WERI-Rb-1 (cell line): ENCODE results near the gene RALBP1.
A peak's percentile ranks its signal among the peaks of the same experiment; 100 is the strongest.

ENCODE experiments used
- DNase-seq: peaks from one replicate; pipeline ENCODE4 v3.0.0-alpha.2; 2020
- H3K27ac ChIP-seq: fragments of 250-450 bp; sonication (Bioruptor Pico); 2 replicates; pipeline ENCODE4 v1.5.1; 2020; ENCODE audit warnings: mild to moderate bottlenecking, moderate library complexity
- H3K27me3 ChIP-seq: fragments of 250-450 bp; sonication (Bioruptor Pico); 2 replicates; pipeline ENCODE4 v1.5.1; 2021; ENCODE audit warnings: mild to moderate bottlenecking, low read depth, moderate library complexity; ENCODE audit not compliant: insufficient read depth, severe bottlenecking
- H3K36me3 ChIP-seq: fragments of 250-450 bp; sonication (Bioruptor Pico); 2 replicates; pipeline ENCODE4 v1.5.1; 2020; ENCODE audit warnings: mild to moderate bottlenecking, moderate library complexity
- H3K4me3 ChIP-seq: 2 replicates; pipeline ENCODE4 v1.5.1; 2011; ENCODE audit warnings: low read depth, mild to moderate bottlenecking, control low read depth, low read length
- H3K9me3 ChIP-seq: fragments of 250-450 bp; sonication (Bioruptor Pico); 2 replicates; pipeline ENCODE4 v1.5.1; 2021; ENCODE audit warnings: mild to moderate bottlenecking, moderate library complexity; ENCODE audit not compliant: severe bottlenecking
- CTCF ChIP-seq: IDR thresholded peaks from 2 replicates; pipeline ENCODE4 v1.5.1; 2011; ENCODE audit warnings: low read depth, mild to moderate bottlenecking, control low read depth, inconsistent platforms, low read length

RALBP1 gene

GRCh38 chr18:9494778-9495331 is 19.5 kb downstream of the RALBP1 start:
- H3K4me3 ChIP-seq, result no peak overlapping the region
- DNase-seq, result no peak
- peaks cover 2% of the 10 kb centered on the region; the same call in 1 of the 2 replicates for H3K36me3 ChIP-seq
- no peak for TF ChIP-seq CTCF
- H3K27me3 ChIP-seq, result no peaks in the 10 kb centered on the region
- H3K27ac ChIP-seq, result no peak overlapping the region
- no peaks in the 10 kb centered on the region for H3K9me3 ChIP-seq

GRCh38 chr18:9495465-9495864 is 20.2 kb downstream of the RALBP1 start:
- no peaks in the 10 kb centered on the region for H3K9me3 ChIP-seq
- no peaks in the 10 kb centered on the region for H3K27me3 ChIP-seq
- no peak for DNase-seq
- no peak for TF ChIP-seq CTCF
- H3K4me3 ChIP-seq, result no peak overlapping the region
- peaks cover 2% of the 10 kb centered on the region; the same call in 1 of the 2 replicates for H3K36me3 ChIP-seq
- H3K27ac ChIP-seq, result no peak overlapping the region

- Histone ChIP-seq H3K4me3 (no peak overlapping the region), H3K27ac (no peak overlapping the region), H3K27me3 (no peaks in the 10 kb centered on the region), H3K9me3 (no peaks in the 10 kb centered on the region), H3K36me3 (peaks cover 2% of the 10 kb centered on the region; the same call in 1 of the 2 replicates)
- no peak for TF ChIP-seq CTCF
- no peak for DNase-seq
These were observed 20.8 kb downstream of the RALBP1 start for GRCh38 chr18:9495916-9496705.

- no peaks in the 10 kb centered on the region for H3K27me3 ChIP-seq
- TF ChIP-seq CTCF, result no peak
- H3K4me3 ChIP-seq, result no peak overlapping the region
- H3K9me3 ChIP-seq, result peaks cover 6% of the 10 kb centered on the region
- H3K27ac ChIP-seq, result no peak overlapping the region; the same call in 1 of the 2 replicates
- peak; percentile 39 for DNase-seq
- H3K36me3 ChIP-seq, result no peaks in the 10 kb centered on the region
These were observed 30.9 kb downstream of the RALBP1 start for GRCh38 chr18:9506046-9506792.

- DNase-seq, result no peak
- no peak overlapping the region for H3K27ac ChIP-seq
- peaks cover 1% of the 10 kb centered on the region for H3K9me3 ChIP-seq
- no peaks in the 10 kb centered on the region for H3K36me3 ChIP-seq
- H3K4me3 ChIP-seq, result no peak overlapping the region
- no peak for TF ChIP-seq CTCF
- H3K27me3 ChIP-seq, result no peaks in the 10 kb centered on the region
These were observed 32.3 kb downstream of the RALBP1 start for GRCh38 chr18:9507565-9508088.
